Thoracic aorta (tissue), 2 donors: ENCODE measurements around the gene RBMX. TPM values are rescaled to one million over a fixed set of nuclear protein-coding genes. Genes with fewer than 3 reads are reported as not detected.

ENCODE experiments used
- ATAC-seq: fragments of 150-250 bp; one replicate; pipeline ENCODE4 v1.8.0; 2017; ENCODE audit warnings: low read depth; ENCODE audit not compliant: insufficient number of reproducible peaks, low FRiP score
- DNase-seq: peaks from one replicate; pipeline ENCODE4 v3.0.0-alpha.2; 2020; ENCODE audit warnings: low spot score
- H3K27ac ChIP-seq, 2 donors: fragments of 200-600 bp; sonication (generic); 1 replicate in 1 of 2; 2 replicates in 1 of 2; pipeline ENCODE4 v1.5.1; 2016; ENCODE audit warnings: mild to moderate bottlenecking in 2 of 2, moderate library complexity in 2 of 2
- H3K27me3 ChIP-seq: fragments of 200-600 bp; sonication (generic); replicated peaks from 2 replicates; pipeline ENCODE4 v1.6.0; 2016; ENCODE audit warnings: mild to moderate bottlenecking; ENCODE audit not compliant: insufficient read depth
- H3K36me3 ChIP-seq: fragments of 200-600 bp; sonication (generic); one replicate; pipeline ENCODE4 v1.5.1; 2016
- H3K4me1 ChIP-seq, 2 donors: fragments of 200-600 bp; sonication (generic); 1 replicate in 1 of 2; 2 replicates in 1 of 2; pipeline versions ENCODE4 v1.5.1 to v1.6.0; 2016; ENCODE audit warnings: low read depth in 2 of 2, mild to moderate bottlenecking in 1 of 2; ENCODE audit not compliant: control insufficient read depth in 1 of 2
- H3K4me3 ChIP-seq: fragments of 200-600 bp; sonication (generic); 2 replicates; pipeline ENCODE4 v1.5.1; 2016; ENCODE audit warnings: mild to moderate bottlenecking
- H3K9me3 ChIP-seq: fragments of 200-600 bp; sonication (generic); 2 replicates; pipeline ENCODE4 v1.5.1; 2016
- total RNA-seq, 2 donors: library from RNA; depleted of rRNA; stranded (reverse); fragments of >200 nt; gene quantifications; one replicate each; pipeline versions ENCODE4 v1.1.0 to v1.2.3, GENCODE V29; 2016
- TF ChIP-seq, protein P1 (sequence below): fragments of 200-600 bp; sonication (generic); IDR thresholded peaks from one replicate; pipeline ENCODE4 v1.5.1; 2019; ENCODE audit warnings: antibody characterized with exemption

Gene RBMX
- total RNA-seq, 2 donors from 2014 or later: 224 to 338 TPM

DNA sequence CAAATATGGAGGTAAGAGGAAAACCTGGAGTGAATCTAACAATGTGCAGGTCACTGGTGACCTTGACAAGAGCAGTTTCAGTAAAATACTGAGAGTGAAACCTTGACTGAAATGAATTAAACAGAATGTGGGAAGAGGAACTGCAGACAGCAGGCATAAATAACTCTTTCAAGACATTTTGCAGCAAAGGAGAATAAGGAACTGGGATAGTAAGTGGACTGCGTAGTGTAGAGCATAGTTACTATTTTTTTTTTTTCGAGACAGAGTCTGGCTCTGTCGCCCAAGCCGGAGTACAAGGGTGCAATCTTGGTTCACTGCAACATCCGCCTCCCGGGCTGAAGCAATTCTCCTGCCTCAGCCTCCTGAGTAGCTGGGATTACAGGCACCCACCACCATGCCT, 24.0 kb downstream of the RBMX start:
- Histone ChIP-seq H3K9me3 (no peaks in the 10 kb centered on the region), H3K27me3 (no peaks in the 10 kb centered on the region), H3K36me3 (peaks cover 12% of the 10 kb centered on the region), H3K4me3 (no peak overlapping the region), H3K4me1 (no peaks in the 10 kb centered on the region), H3K27ac (no peak overlapping the region)
- TF ChIP-seq, protein P1, sequence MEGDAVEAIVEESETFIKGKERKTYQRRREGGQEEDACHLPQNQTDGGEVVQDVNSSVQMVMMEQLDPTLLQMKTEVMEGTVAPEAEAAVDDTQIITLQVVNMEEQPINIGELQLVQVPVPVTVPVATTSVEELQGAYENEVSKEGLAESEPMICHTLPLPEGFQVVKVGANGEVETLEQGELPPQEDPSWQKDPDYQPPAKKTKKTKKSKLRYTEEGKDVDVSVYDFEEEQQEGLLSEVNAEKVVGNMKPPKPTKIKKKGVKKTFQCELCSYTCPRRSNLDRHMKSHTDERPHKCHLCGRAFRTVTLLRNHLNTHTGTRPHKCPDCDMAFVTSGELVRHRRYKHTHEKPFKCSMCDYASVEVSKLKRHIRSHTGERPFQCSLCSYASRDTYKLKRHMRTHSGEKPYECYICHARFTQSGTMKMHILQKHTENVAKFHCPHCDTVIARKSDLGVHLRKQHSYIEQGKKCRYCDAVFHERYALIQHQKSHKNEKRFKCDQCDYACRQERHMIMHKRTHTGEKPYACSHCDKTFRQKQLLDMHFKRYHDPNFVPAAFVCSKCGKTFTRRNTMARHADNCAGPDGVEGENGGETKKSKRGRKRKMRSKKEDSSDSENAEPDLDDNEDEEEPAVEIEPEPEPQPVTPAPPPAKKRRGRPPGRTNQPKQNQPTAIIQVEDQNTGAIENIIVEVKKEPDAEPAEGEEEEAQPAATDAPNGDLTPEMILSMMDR: no peak
- no peak for ATAC-seq
- DNase-seq: no peak

DNA sequence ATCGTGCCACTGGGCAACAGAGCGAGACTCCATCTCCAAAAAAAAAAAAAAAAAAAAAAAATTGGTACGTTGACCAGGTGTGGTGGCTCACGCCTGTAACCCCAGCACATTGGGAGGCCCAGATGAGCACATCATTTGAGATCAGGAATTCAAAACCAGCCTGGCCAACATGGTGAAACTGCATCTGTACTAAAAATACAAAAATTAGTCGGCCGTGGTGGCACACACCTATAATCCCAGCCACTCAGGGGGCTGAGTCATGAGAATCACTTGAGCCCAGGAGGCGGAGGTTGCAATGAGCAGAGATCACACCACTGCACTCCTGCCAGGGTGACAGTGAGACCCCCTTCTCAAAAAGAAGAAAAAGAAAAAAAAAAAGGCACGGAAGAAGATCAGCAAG, 24.5 kb downstream of the RBMX start:
- ATAC-seq: no peak
- Histone ChIP-seq H3K9me3 (no peaks in the 10 kb centered on the region), H3K36me3 (peaks cover 12% of the 10 kb centered on the region), H3K4me3 (no peak overlapping the region), H3K27ac (no peak overlapping the region), H3K4me1 (no peaks in the 10 kb centered on the region), H3K27me3 (no peaks in the 10 kb centered on the region)
- no peak for DNase-seq
- TF ChIP-seq, protein P1: no peak

DNA sequence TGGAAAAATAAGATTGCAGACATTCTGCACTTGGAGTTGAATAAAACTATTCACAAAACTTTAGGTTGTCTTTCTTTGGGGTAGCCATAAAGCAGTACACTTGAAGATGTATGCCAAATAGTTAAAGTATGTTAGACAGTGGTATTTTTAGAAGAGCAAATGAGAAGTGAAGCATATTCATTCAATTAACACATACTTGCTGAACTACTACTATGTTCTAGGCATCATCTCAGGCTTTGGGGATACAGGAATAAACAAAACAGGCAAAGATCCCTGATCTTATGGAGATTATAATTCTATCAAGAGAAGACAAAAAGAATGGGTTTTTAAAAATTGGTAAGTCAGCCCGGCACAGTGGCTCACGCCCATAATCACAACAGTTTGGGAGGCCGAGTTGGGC, 29.0 kb downstream of the RBMX start:
- H3K36me3 ChIP-seq: peaks cover 7% of the 10 kb centered on the region
- H3K9me3 ChIP-seq: no peaks in the 10 kb centered on the region
- H3K27me3 ChIP-seq: no peaks in the 10 kb centered on the region
- DNase-seq (no peak), ATAC-seq (no peak)
- no peak overlapping the region for H3K4me3 ChIP-seq
- no peak overlapping the region for H3K27ac ChIP-seq
- TF ChIP-seq, protein P1: no peak
- no peaks in the 10 kb centered on the region for H3K4me1 ChIP-seq

DNA sequence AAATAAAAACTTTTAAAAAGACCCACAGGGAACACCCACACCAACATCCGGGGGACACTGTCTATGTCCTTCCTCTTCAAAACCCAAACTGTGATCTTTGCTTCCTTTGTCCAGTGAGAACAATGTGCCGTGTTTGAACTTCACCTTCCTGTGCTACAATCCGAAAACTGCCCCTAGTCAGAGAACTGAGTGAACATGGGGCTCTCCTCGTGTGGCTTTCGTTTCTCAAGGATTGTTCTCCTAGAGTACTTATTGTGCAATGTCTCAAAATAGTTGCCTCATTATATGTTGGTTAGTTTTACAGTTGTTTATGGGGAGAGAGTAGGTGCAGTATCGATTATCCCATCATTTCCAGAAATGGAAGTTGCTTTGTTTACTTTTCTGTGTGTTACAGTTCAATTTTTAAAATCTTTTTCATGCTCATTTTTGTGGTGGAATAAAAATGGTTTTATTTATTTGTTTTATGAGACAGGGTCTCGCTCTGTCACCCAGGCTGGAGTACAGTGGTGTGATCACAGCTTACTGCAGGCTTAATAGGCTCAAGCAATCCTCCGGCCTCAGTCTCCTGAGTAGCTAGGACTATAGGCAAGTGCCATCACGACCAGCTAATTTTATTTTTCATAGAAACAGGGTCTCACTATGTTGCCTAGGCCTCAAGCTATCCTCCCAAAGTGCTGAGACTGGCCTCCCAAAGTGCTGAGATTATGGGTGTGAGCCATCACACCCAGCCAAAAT, 29.9 kb downstream of the RBMX start:
- no peaks in the 10 kb centered on the region for H3K9me3 ChIP-seq
- ATAC-seq (no peak), DNase-seq (no peak)
- TF ChIP-seq, protein P1: no peak
- H3K4me3 ChIP-seq: no peak overlapping the region
- no peak overlapping the region for H3K27ac ChIP-seq
- no peaks in the 10 kb centered on the region for H3K4me1 ChIP-seq
- H3K27me3 ChIP-seq: no peaks in the 10 kb centered on the region
- H3K36me3 ChIP-seq: peaks cover 7% of the 10 kb centered on the region

DNA sequence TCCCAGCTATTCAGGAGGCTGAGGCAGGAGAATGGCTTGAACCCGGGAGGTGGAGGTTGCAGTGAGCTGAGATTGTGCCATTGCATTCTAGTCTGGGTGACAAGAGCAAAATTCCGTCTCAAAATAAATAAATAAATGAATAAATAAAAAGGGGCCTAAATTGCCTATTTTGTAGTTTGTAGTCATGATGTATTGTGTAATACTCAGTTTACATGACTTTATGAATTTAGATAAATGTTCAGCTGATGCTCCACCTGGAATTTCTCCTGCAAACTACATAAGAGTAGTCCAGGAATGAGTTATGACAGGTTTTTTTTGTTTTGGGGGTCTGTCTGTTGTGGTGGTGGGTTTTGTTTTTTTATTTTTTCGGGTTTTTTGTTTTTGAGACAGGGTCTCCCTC, 31.1 kb downstream of the RBMX start:
- no peaks in the 10 kb centered on the region for H3K9me3 ChIP-seq
- peaks cover 7% of the 10 kb centered on the region for H3K36me3 ChIP-seq
- ATAC-seq: no peak
- no peak overlapping the region for H3K4me3 ChIP-seq
- H3K27ac ChIP-seq: no peak overlapping the region
- TF ChIP-seq, protein P1: no peak
- no peak for DNase-seq
- no peaks in the 10 kb centered on the region for H3K4me1 ChIP-seq
- H3K27me3 ChIP-seq: no peaks in the 10 kb centered on the region
